HCT116 (cell line): Measurements from ENCODE around the gene NF1. TPM values are rescaled to one million over a fixed set of nuclear protein-coding genes. Genes with fewer than 3 reads are reported as not detected.

Experiments used
- ATAC-seq: fragments of 200-7000 bp; cut with Tn5 transposase; 2 replicates; pipeline ENCODE4 v1.9.1; 2020; ENCODE audit warnings: mild to moderate bottlenecking, moderate library complexity
- BruUV-seq: library from RNA; stranded (reverse); fragments of 400-500 nt; replicated peaks from 2 replicates; lab custom pipeline; 2021; lab: Mats Ljungman, UMichigan
- CTCF ChIA-PET: fragments of 300-600 bp; sonication (Branson Sonifier 250); formaldehyde crosslinking; loops from one replicate; lab custom pipeline; 2021; ENCODE audit warnings: antibody characterized with exemption; lab: Charles Lee
- POLR2A ChIA-PET: fragments of 300-600, 350-600 bp; sonication (Branson Sonifier 250); formaldehyde crosslinking; loops from one replicate; lab custom pipeline; 2021; ENCODE audit warnings: antibody characterized with exemption; lab: Charles Lee
- RAD21 ChIA-PET, 2 experiments: fragments of 300-600 bp; sonication (Branson Sonifier 250); formaldehyde crosslinking; loops; one replicate each; lab custom pipeline; 2023; ENCODE audit warnings: low total read pairs in 2 of 2; ENCODE audit not compliant: uncharacterized antibody in 2 of 2, unreplicated experiment in 2 of 2, low non-redundant PET in 1 of 2; lab: Charles Lee
- DNase-seq: peaks from one replicate; pipeline ENCODE4 v3.0.0-alpha.2; 2010; ENCODE audit warnings: low read depth, low spot score
- H2AFZ ChIP-seq: fragments of 200-600 bp; shearing (Covaris generic), sonication (generic); 2 replicates; pipeline ENCODE4 v1.6.1; 2017; ENCODE audit warnings: low read depth, mixed run types, mixed read lengths, antibody characterized with exemption, low read length; ENCODE audit not compliant: poor library complexity, severe bottlenecking
- H3K27ac ChIP-seq: 2 replicates; pipeline ENCODE4 v1.5.1; 2012; ENCODE audit warnings: low read depth, low read length
- H3K27me3 ChIP-seq: fragments of 200-600 bp; sonication (generic); 2 replicates; pipeline ENCODE4 v1.6.1; 2016; ENCODE audit warnings: mixed run types, low read length, mixed read lengths; ENCODE audit not compliant: insufficient read depth
- H3K36me3 ChIP-seq, 2 experiments: fragments of 200-500 bp in 1 of 2; fragments of 200-600 bp in 1 of 2; sonication (Bioruptor generic) in 1 of 2; sonication (generic) in 1 of 2; 2 replicates each; pipeline versions ENCODE4 v1.5.1 to v1.6.1; 2014 to 2016; ENCODE audit warnings: low read length in 2 of 2, inconsistent platforms in 1 of 2, mixed read lengths in 1 of 2, mixed run types in 1 of 2; ENCODE audit not compliant: insufficient read depth in 2 of 2, control insufficient read depth in 1 of 2
- H3K4me1 ChIP-seq, 2 experiments: fragments of 200-600 bp in 1 of 2; sonication (generic) in 1 of 2; 2 replicates each; pipeline versions ENCODE4 v1.5.1 to v1.6.1; 2012 to 2017; ENCODE audit warnings: low read length in 2 of 2, inconsistent platforms in 1 of 2, mild to moderate bottlenecking in 1 of 2, mixed read lengths in 1 of 2, mixed run types in 1 of 2, moderate library complexity in 1 of 2; ENCODE audit not compliant: insufficient read depth in 2 of 2, control insufficient read depth in 1 of 2
- H3K4me2 ChIP-seq: fragments of 200-600 bp; sonication (generic); 2 replicates; pipeline ENCODE4 v1.6.1; 2017; ENCODE audit warnings: mixed run types, low read length, mixed read lengths
- H3K4me3 ChIP-seq, 2 experiments: fragments of 200-600 bp in 1 of 2; sonication (generic) in 1 of 2; replicated peaks in 1 of 2; 2 replicates each; pipeline ENCODE4 v1.5.1; 2011 to 2016; ENCODE audit warnings: low read length in 2 of 2, control low read depth in 1 of 2, low read depth in 1 of 2, mild to moderate bottlenecking in 1 of 2, mixed read lengths in 1 of 2, mixed run types in 1 of 2
- H3K79me2 ChIP-seq: fragments of 200-600 bp; sonication (generic); 2 replicates; pipeline ENCODE4 v1.6.1; 2017; ENCODE audit warnings: mild to moderate bottlenecking, mixed run types, low read length, moderate library complexity, mixed read lengths; ENCODE audit not compliant: insufficient read depth
- H3K9ac ChIP-seq: fragments of 200-600 bp; sonication (generic); 2 replicates; pipeline ENCODE4 v1.6.1; 2016; ENCODE audit warnings: low read length, mixed read lengths
- H3K9me2 ChIP-seq: fragments of 200-600 bp; sonication (generic), shearing (Covaris generic); 2 replicates; pipeline ENCODE4 v1.6.1; 2017; ENCODE audit warnings: mixed run types, mild to moderate bottlenecking, moderate library complexity; ENCODE audit not compliant: insufficient read depth
- H3K9me3 ChIP-seq, 2 experiments: fragments of 200-500 bp in 1 of 2; fragments of 200-600 bp in 1 of 2; sonication (Bioruptor generic) in 1 of 2; sonication (generic) in 1 of 2; 2 replicates each; pipeline ENCODE4 v1.6.1; 2014 to 2017; ENCODE audit warnings: low read length in 2 of 2, mixed read lengths in 2 of 2, inconsistent platforms in 1 of 2, low read depth in 1 of 2, mild to moderate bottlenecking in 1 of 2, mixed run types in 1 of 2, moderate library complexity in 1 of 2; ENCODE audit not compliant: control insufficient read depth in 1 of 2, insufficient read depth in 1 of 2
- H4K20me1 ChIP-seq: fragments of 200-600 bp; sonication (generic), shearing (Covaris generic); 2 replicates; pipeline ENCODE4 v1.6.1; 2017; ENCODE audit warnings: mixed run types, mild to moderate bottlenecking, moderate library complexity; ENCODE audit not compliant: insufficient read depth
- CEBPB ChIP-seq: IDR thresholded peaks from 2 replicates; pipeline ENCODE4 v1.6.1; 2012; ENCODE audit warnings: low read depth
- ELF1 ChIP-seq: IDR thresholded peaks from 2 replicates; pipeline ENCODE4 v1.6.1; 2012; ENCODE audit warnings: low read depth, borderline replicate concordance
- EZH2phosphoT487 ChIP-seq: fragments of 200-600 bp; IDR thresholded peaks from 2 replicates; pipeline ENCODE4 v1.6.1; 2018; ENCODE audit warnings: antibody characterized with exemption, borderline replicate concordance
- FOSL1 ChIP-seq: IDR thresholded peaks from 2 replicates; pipeline ENCODE4 v1.6.1; 2012; ENCODE audit warnings: low read depth
- POLR2A ChIP-seq: IDR thresholded peaks from 2 replicates; pipeline ENCODE4 v1.7.0; 2011; ENCODE audit warnings: borderline replicate concordance; ENCODE audit not compliant: insufficient read depth, insufficient read length; ENCODE audit errors: extremely low read depth
- POLR2AphosphoS5 ChIP-seq: IDR thresholded peaks from 2 replicates; pipeline ENCODE4 v1.6.1; 2011; ENCODE audit warnings: mild to moderate bottlenecking, low read depth, low read length, moderate library complexity
- RAD21 ChIP-seq: IDR thresholded peaks from 2 replicates; pipeline ENCODE4 v1.6.1; 2012; ENCODE audit warnings: low read depth, mild to moderate bottlenecking
- REST ChIP-seq: IDR thresholded peaks from 2 replicates; pipeline ENCODE4 v1.6.1; 2012; ENCODE audit warnings: low read depth
- SRF ChIP-seq: IDR thresholded peaks from 2 replicates; pipeline ENCODE4 v1.6.1; 2012; ENCODE audit warnings: low read depth
- TCF7L2 ChIP-seq: IDR thresholded peaks from 2 replicates; pipeline ENCODE4 v1.7.0; 2011; ENCODE audit warnings: borderline replicate concordance, inconsistent platforms; ENCODE audit not compliant: insufficient read depth, insufficient read length; ENCODE audit errors: extremely low read depth
- ZBTB33 ChIP-seq: IDR thresholded peaks from 2 replicates; pipeline ENCODE4 v1.6.1; 2011; ENCODE audit warnings: mild to moderate bottlenecking, low read length, moderate library complexity; ENCODE audit not compliant: insufficient replicate concordance; ENCODE audit errors: extremely low read depth
- intact Hi-C: fragments of 100-400 bp; cut with micrococcal nuclease; formaldehyde crosslinking; loops from 2 replicates; pipeline ENCODE4 v1.10.0; 2022
- total RNA-seq: library from RNA; stranded (reverse); gene quantifications from one replicate; pipeline ENCODE4 v1.2.1, GENCODE V29; 2021; ENCODE audit not compliant: unreplicated experiment
- TF ChIP-seq, protein P1 (sequence below): IDR thresholded peaks from 2 replicates; pipeline ENCODE4 v1.6.1; 2012

The NF1 gene
- total RNA-seq, 1 experiment from 2014 or later, result 20.8 TPM

DNA sequence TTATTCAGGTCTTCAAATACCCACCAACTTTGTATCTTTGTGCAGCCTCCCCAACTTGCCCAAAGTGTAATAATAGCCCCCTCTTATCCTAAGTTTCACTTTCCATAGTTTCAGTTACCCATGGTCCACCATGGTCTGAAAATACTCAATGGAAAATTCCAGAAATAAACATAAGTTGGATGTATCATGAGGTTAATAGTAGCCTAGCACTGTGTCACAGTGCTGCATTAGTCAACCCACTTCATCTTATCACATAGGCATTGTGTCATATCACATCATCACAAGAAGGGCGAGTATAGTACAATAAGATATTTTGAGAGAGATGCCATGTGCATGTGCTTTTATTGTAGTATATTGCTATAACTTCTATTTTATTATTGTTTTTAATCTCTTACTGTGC lies 180.3 kb downstream of the NF1 start:
- no peak for DNase-seq
- RAD21 ChIA-PET, result no interaction called here
- no peak overlapping the region for H3K4me3 ChIP-seq
- H3K9me2 ChIP-seq, result peaks cover 4% of the 10 kb centered on the region; the same call in 1 of the 2 replicates
- no peaks in the 10 kb centered on the region for H3K9me3 ChIP-seq
- no peak overlapping the region for H3K9ac ChIP-seq
- H3K4me2 ChIP-seq, result no peak overlapping the region
- no peak for ATAC-seq
- no peaks in the 10 kb centered on the region for H3K27me3 ChIP-seq
- H3K27ac ChIP-seq, result no peak overlapping the region
- intact Hi-C loops, result no loop called here
- no peak for TF ChIP-seq SRF
- TF ChIP-seq, protein P1, sequence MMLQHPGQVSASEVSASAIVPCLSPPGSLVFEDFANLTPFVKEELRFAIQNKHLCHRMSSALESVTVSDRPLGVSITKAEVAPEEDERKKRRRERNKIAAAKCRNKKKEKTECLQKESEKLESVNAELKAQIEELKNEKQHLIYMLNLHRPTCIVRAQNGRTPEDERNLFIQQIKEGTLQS, result no peak
- no peak for TF ChIP-seq TCF7L2
- no peak for TF ChIP-seq CEBPB
- TF ChIP-seq REST, result no peak
- TF ChIP-seq POLR2A, result no peak
- TF ChIP-seq RAD21, result no peak
- TF ChIP-seq FOSL1, result no peak
- TF ChIP-seq POLR2AphosphoS5, result no peak
- TF ChIP-seq ELF1, result no peak
- TF ChIP-seq ZBTB33, result no peak
- TF ChIP-seq EZH2phosphoT487, result no peak
- peaks cover 0 to 2% of the 10 kb centered on the region in 2 experiments; a peak in 1 of 4 replicates for H3K4me1 ChIP-seq
- H4K20me1 ChIP-seq, result no peaks in the 10 kb centered on the region
- H2AFZ ChIP-seq, result no peak overlapping the region
- POLR2A ChIA-PET, result no interaction called here
- H3K36me3 ChIP-seq, result no peaks in the 10 kb centered on the region; a peak in 1 of 4 replicates
- CTCF ChIA-PET, result no interaction called here
- no peaks in the 10 kb centered on the region for H3K79me2 ChIP-seq
- no TSS peak for BruUV-seq
